MM.1S (cell line): ENCODE measurements around the gene ELMOD2.

Experiments used
- EZH2phosphoT487 ChIP-seq: fragments of 300-600 bp; sonication (generic); IDR thresholded peaks from 2 replicates; pipeline ENCODE4 v1.6.1; 2018; ENCODE audit warnings: antibody characterized with exemption, low read length
- TF ChIP-seq, protein P1 (sequence below): fragments of 300-600 bp; sonication (generic); IDR thresholded peaks from 2 replicates; pipeline ENCODE4 v1.5.1; 2016; ENCODE audit warnings: antibody characterized with exemption, low read length, mixed read lengths

DNA sequence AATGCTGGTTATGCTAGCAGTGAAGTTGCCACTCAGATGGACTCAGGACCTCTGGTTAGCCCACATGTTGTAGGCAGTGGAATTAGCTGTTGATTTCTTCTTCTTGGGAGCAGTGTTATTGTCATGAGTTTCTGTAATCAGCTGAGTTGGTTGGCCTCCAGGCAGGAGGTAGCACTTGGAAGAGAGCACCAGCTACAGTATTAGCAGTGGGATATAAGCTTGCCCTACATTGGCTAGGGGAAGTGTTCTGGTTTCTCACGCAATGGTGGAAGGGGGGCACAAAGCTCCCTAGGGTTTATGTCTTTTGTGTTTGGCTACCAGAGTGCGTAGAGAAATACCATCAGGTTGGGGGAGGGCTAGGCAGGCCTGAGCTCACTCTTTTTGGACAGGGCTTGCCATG lies 78.7 kb downstream of the ELMOD2 start:
- TF ChIP-seq, protein P1, sequence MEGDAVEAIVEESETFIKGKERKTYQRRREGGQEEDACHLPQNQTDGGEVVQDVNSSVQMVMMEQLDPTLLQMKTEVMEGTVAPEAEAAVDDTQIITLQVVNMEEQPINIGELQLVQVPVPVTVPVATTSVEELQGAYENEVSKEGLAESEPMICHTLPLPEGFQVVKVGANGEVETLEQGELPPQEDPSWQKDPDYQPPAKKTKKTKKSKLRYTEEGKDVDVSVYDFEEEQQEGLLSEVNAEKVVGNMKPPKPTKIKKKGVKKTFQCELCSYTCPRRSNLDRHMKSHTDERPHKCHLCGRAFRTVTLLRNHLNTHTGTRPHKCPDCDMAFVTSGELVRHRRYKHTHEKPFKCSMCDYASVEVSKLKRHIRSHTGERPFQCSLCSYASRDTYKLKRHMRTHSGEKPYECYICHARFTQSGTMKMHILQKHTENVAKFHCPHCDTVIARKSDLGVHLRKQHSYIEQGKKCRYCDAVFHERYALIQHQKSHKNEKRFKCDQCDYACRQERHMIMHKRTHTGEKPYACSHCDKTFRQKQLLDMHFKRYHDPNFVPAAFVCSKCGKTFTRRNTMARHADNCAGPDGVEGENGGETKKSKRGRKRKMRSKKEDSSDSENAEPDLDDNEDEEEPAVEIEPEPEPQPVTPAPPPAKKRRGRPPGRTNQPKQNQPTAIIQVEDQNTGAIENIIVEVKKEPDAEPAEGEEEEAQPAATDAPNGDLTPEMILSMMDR, result no peak
- TF ChIP-seq EZH2phosphoT487, result no peak
